CD4-positive, alpha-beta memory T cell (primary cell): ENCODE results near the gene CAMTA1. TPM values are rescaled to one million over a fixed set of nuclear protein-coding genes. Genes with fewer than 3 reads are reported as not detected.

ENCODE experiments used
- CTCF ChIA-PET: fragments of 350-600 bp; sonication (Branson Sonifier 250); formaldehyde crosslinking; loops from one replicate; lab custom pipeline; 2021; ENCODE audit warnings: inconsistent platforms; ENCODE audit not compliant: partially characterized antibody; lab: Charles Lee
- POLR2A ChIA-PET: fragments of 350-600 bp; sonication (Branson Sonifier 250); formaldehyde crosslinking; loops from one replicate; lab custom pipeline; 2021; ENCODE audit not compliant: partially characterized antibody; lab: Charles Lee
- DNase-seq, 5 donors: peaks; one replicate each; pipeline versions ENCODE4 v3.0.0 to v3.0.0-alpha.2; 2020 to 2022; ENCODE audit warnings: mixed read lengths in 1 of 5
- H3K27ac ChIP-seq: one replicate; pipeline ENCODE4 v1.7.0; 2013; ENCODE audit warnings: low read depth, low read length
- H3K27me3 ChIP-seq: 2 replicates; pipeline ENCODE4 v1.7.0; 2013; ENCODE audit warnings: mild to moderate bottlenecking, low read length, moderate library complexity; ENCODE audit not compliant: insufficient read depth
- H3K36me3 ChIP-seq: 2 replicates; pipeline ENCODE4 v1.7.0; 2013; ENCODE audit warnings: mild to moderate bottlenecking, low read length, moderate library complexity; ENCODE audit not compliant: insufficient read depth
- H3K4me1 ChIP-seq: 2 replicates; pipeline ENCODE4 v1.7.0; 2013; ENCODE audit warnings: mild to moderate bottlenecking, low read length, moderate library complexity; ENCODE audit not compliant: insufficient read depth
- H3K4me3 ChIP-seq, 2 donors: one replicate each; pipeline ENCODE4 v1.7.0; 2013; ENCODE audit warnings: low read length in 2 of 2, mild to moderate bottlenecking in 1 of 2
- H3K9me3 ChIP-seq, 2 donors: one replicate each; pipeline ENCODE4 v1.7.0; 2013; ENCODE audit warnings: low read length in 2 of 2, control low read depth in 1 of 2; ENCODE audit not compliant: control insufficient read depth in 1 of 2
- H3K27ac Mint-ChIP-seq, 7 donors: one replicate each; pipeline ENCODE4 v1.8.0; 2020 to 2021; ENCODE audit warnings: mixed read lengths in 7 of 7, mild to moderate bottlenecking in 6 of 7, inconsistent platforms in 3 of 7, moderate library complexity in 3 of 7
- H3K27me3 Mint-ChIP-seq, 2 donors: one replicate each; pipeline ENCODE4 v1.8.0; 2020 to 2021; ENCODE audit warnings: mixed read lengths in 2 of 2
- H3K36me3 Mint-ChIP-seq, 2 donors: one replicate each; pipeline ENCODE4 v1.8.0; 2020 to 2021; ENCODE audit warnings: mixed read lengths in 2 of 2, inconsistent platforms in 1 of 2, mild to moderate bottlenecking in 1 of 2
- H3K4me1 Mint-ChIP-seq, 4 donors: one replicate each; pipeline ENCODE4 v1.8.0; 2020 to 2021; ENCODE audit warnings: mixed read lengths in 4 of 4, mild to moderate bottlenecking in 1 of 4
- H3K4me3 Mint-ChIP-seq, 8 donors: one replicate each; pipeline ENCODE4 v1.8.0; 2020 to 2021; ENCODE audit warnings: mixed read lengths in 8 of 8, mild to moderate bottlenecking in 7 of 8, moderate library complexity in 6 of 8, inconsistent platforms in 3 of 8
- H3K9me3 Mint-ChIP-seq, 8 donors: one replicate each; pipeline ENCODE4 v1.8.0; 2020 to 2021; ENCODE audit warnings: mixed read lengths in 8 of 8, mild to moderate bottlenecking in 5 of 8, inconsistent platforms in 3 of 8, moderate library complexity in 1 of 8
- intact Hi-C: fragments of 100-400 bp; cut with micrococcal nuclease; formaldehyde crosslinking; loops from one replicate; pipeline ENCODE4 v1.15.1; 2023
- polyA plus RNA-seq, 2 donors: library from polyadenylated mRNA; unstranded; fragments of 300-500 nt; fragmentation: Illumina TruSeq; gene quantifications; one replicate each; pipeline ENCODE4 v1.2.3, GENCODE V29; 2021
- total RNA-seq, 2 experiments: library from RNA; stranded (reverse); gene quantifications; one replicate each; pipeline ENCODE4 v1.2.3, GENCODE V29; 2021

Gene CAMTA1
- total and polyA plus RNA-seq, 4 experiments from 2014 or later: 39.1 to 118 (median 59.9) TPM

DNA sequence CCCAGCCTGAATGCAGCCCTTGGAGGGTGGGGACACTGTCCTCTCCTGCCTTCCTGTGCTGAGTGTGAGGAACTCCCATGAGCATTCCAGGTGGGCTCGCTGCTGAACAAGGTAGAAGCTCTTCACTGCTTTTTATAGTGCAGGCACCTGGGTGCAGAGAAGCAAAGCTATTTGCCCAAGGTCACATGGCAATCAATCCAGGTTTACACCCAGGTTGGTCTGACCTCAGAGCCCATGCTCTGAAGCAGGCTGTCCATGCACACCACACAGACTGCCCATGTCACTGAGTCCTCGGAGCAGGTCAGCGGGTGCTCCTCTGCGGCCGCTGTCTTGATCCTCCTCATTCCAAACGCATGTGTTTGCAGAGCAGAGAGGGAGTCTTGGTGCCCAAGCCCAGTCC, 662.5 kb downstream of the CAMTA1 start:
- no peaks in the 10 kb centered on the region for H3K27me3 ChIP-seq
- no peak for DNase-seq
- Mint-ChIP-seq H3K9me3 (peaks cover 0 to 2% (median 0%) of the 10 kb centered on the region in 8 donors), H3K4me1 (no peaks in the 10 kb centered on the region), H3K27ac (no peak overlapping the region), H3K36me3 (no peaks in the 10 kb centered on the region), H3K4me3 (no peak overlapping the region), H3K27me3 (no peaks in the 10 kb centered on the region)
- intact Hi-C loops: no loop called here
- no peaks in the 10 kb centered on the region for H3K9me3 ChIP-seq
- no peak overlapping the region for H3K27ac ChIP-seq
- no peak overlapping the region for H3K4me3 ChIP-seq
- H3K36me3 ChIP-seq: no peaks in the 10 kb centered on the region
- ChIA-PET CTCF (no interaction called here), POLR2A (no interaction called here)
- H3K4me1 ChIP-seq: no peaks in the 10 kb centered on the region

DNA sequence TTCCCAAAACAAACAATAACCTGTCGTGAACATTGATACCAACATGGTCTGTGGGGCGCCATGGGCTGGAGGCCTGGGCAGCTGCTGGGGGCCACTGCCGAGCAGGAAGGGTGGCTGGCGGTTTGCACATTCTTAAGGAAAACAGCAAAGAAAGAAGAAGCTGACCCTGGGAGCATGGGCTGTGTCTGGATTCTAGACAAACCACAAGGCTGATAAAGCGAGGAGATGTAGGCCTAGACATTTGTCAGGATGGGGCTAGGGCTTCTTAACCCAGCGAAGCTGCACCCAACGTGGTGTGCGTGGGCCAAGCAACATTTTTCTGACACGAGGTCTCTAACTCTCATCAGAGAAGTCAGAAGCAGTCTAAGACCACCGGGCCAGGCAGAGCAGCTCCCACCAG, 663.7 kb downstream of the CAMTA1 start:
- Mint-ChIP-seq H3K36me3 (no peaks in the 10 kb centered on the region), H3K27ac (no peak overlapping the region), H3K9me3 (peaks cover 0 to 2% (median 0%) of the 10 kb centered on the region in 8 donors), H3K27me3 (no peaks in the 10 kb centered on the region), H3K4me3 (no peak overlapping the region), H3K4me1 (no peaks in the 10 kb centered on the region)
- Histone ChIP-seq H3K4me3 (no peak overlapping the region), H3K9me3 (no peaks in the 10 kb centered on the region), H3K36me3 (no peaks in the 10 kb centered on the region), H3K27ac (no peak overlapping the region), H3K4me1 (no peaks in the 10 kb centered on the region), H3K27me3 (no peaks in the 10 kb centered on the region)
- ChIA-PET POLR2A (no interaction called here), CTCF (no interaction called here)
- DNase-seq: no peak
- intact Hi-C loops: no loop called here

DNA sequence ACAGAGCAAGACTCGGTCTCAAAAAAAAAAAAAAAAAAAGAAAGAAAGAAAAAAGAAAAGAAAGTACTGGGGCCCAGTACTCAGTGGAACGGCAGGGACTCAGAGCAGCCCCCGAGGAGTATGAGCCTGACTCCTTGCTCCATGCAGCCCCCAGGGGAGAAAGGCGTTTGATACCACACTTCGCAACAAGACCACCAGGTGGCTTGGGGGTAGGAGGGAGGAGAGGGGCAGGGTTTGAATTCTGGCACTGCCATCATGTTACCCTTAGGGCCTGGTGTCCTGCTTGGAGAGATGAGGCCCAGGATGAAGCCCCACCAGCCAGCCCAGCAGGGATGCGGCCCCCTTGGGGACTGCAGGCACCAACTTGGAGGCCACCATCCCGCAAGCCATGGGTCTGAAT, 664.5 kb downstream of the CAMTA1 start:
- Mint-ChIP-seq H3K27me3 (no peaks in the 10 kb centered on the region), H3K4me3 (no peak overlapping the region), H3K27ac (no peak overlapping the region), H3K9me3 (peaks cover 0 to 2% (median 0%) of the 10 kb centered on the region in 8 donors), H3K36me3 (no peaks in the 10 kb centered on the region), H3K4me1 (no peaks in the 10 kb centered on the region)
- no peak overlapping the region for H3K4me3 ChIP-seq
- intact Hi-C loops: no loop called here
- H3K27ac ChIP-seq: no peak overlapping the region
- no peak for DNase-seq
- no peaks in the 10 kb centered on the region for H3K36me3 ChIP-seq
- ChIA-PET CTCF (no interaction called here), POLR2A (no interaction called here)
- H3K9me3 ChIP-seq: no peaks in the 10 kb centered on the region
- no peaks in the 10 kb centered on the region for H3K4me1 ChIP-seq
- H3K27me3 ChIP-seq: no peaks in the 10 kb centered on the region

DNA sequence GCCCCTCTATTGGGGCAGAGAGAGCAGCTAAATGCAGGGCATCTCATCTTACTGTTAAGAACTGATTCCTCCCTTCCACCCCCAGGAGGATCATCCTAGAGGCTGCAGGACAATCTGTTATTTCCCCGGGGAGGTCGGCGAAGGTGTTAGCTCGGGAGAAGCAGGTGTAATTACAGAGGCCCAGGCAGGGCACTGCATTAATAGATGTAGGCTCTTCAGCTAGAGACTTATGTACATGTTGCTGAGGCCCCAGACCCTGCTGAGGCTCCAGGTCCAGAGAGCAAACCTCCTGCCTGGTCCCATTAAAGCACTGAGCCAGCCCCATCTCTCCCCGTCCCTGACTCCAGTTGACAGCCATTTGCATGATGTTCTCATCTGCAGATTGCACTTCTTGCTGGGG, 665.6 kb downstream of the CAMTA1 start:
- Mint-ChIP-seq H3K27me3 (no peaks in the 10 kb centered on the region), H3K9me3 (peaks cover 0 to 2% (median 0%) of the 10 kb centered on the region in 8 donors), H3K4me1 (no peaks in the 10 kb centered on the region), H3K27ac (no peak overlapping the region), H3K4me3 (no peak overlapping the region), H3K36me3 (no peaks in the 10 kb centered on the region)
- DNase-seq: no peak
- Histone ChIP-seq H3K36me3 (no peaks in the 10 kb centered on the region), H3K27ac (no peak overlapping the region), H3K9me3 (no peaks in the 10 kb centered on the region), H3K4me3 (no peak overlapping the region), H3K4me1 (no peaks in the 10 kb centered on the region), H3K27me3 (no peaks in the 10 kb centered on the region)
- ChIA-PET CTCF (no interaction called here), POLR2A (no interaction called here)
- intact Hi-C loops: no loop called here

DNA sequence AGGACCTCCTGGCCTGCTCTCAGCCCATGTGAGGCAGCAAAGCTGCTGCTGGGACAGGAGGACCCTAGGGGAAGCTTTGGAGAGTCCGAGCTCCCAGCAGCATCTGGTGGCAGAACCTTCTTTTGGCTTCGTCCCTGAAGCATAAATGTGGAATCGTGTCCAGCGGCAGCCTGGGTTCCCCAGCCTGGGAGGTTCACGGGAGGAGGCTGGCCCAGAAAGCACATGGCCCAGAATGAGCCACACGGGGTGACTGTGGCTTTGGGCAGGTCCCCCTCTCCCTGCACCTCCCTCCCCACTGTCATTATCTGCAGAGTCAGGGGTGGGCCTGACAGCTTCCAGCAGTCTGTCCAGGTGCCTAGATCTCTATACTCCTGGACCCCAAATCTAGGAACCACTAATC, 667.8 kb downstream of the CAMTA1 start:
- no peak for DNase-seq
- CTCF ChIA-PET: no interaction called here
- Histone ChIP-seq H3K27me3 (no peaks in the 10 kb centered on the region), H3K36me3 (no peaks in the 10 kb centered on the region), H3K9me3 (no peaks in the 10 kb centered on the region), H3K4me1 (no peaks in the 10 kb centered on the region), H3K27ac (no peak overlapping the region), H3K4me3 (no peak overlapping the region)
- H3K27ac Mint-ChIP-seq: no peak overlapping the region
- no peaks in the 10 kb centered on the region for H3K36me3 Mint-ChIP-seq
- H3K4me3 Mint-ChIP-seq: no peak overlapping the region
- intact Hi-C loops: no loop called here
- peaks cover 0 to 2% (median 0%) of the 10 kb centered on the region in 8 donors for H3K9me3 Mint-ChIP-seq
- no peaks in the 10 kb centered on the region for H3K27me3 Mint-ChIP-seq
- POLR2A ChIA-PET: no interaction called here
- no peaks in the 10 kb centered on the region for H3K4me1 Mint-ChIP-seq

DNA sequence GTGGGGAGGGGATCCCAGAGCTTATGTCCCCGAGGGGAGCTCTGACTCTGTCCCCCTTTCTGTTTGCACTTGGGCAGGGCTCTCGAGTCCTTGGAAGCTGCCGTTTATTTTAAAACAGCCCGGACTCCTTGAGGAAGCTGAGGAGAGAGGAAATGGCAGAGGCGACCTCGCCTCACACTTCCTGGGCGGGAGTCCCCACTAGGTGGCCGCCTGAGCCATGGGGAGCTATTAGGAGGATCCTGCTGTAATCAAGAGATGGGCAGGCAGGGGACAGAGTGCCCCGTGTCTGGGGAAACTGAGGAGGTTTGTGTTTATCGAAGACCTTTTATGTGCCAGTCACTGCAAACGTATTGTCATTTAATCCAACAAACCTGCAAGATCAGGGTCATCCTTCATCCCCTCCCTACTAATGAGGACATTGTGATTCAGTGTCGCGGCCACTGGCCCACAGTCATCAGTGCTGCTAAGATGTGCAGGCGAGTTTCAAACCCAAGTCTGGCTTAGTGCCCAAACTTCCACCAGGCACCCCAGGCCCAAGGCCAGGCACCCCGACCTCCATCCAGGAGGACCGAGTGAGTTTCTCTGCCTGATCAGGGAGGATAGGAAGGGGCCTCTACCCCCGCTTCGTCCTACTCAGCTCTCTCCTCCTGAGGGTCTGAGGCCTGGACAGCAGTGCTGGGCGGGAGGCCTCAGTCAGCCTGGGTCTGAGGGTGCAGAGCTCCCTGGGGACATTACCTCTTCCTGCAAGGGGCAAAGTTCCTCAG, 669.0 kb downstream of the CAMTA1 start:
- Mint-ChIP-seq H3K27me3 (no peaks in the 10 kb centered on the region), H3K4me3 (no peak overlapping the region), H3K9me3 (no peaks in the 10 kb centered on the region), H3K36me3 (no peaks in the 10 kb centered on the region), H3K4me1 (no peaks in the 10 kb centered on the region), H3K27ac (no peak overlapping the region)
- intact Hi-C loops: no loop called here
- no peaks in the 10 kb centered on the region for H3K36me3 ChIP-seq
- no peak overlapping the region for H3K27ac ChIP-seq
- no peak for DNase-seq
- H3K9me3 ChIP-seq: no peaks in the 10 kb centered on the region
- no peak overlapping the region for H3K4me3 ChIP-seq
- POLR2A ChIA-PET: no interaction called here
- no peaks in the 10 kb centered on the region for H3K27me3 ChIP-seq
- CTCF ChIA-PET: no interaction called here
- H3K4me1 ChIP-seq: no peaks in the 10 kb centered on the region

DNA sequence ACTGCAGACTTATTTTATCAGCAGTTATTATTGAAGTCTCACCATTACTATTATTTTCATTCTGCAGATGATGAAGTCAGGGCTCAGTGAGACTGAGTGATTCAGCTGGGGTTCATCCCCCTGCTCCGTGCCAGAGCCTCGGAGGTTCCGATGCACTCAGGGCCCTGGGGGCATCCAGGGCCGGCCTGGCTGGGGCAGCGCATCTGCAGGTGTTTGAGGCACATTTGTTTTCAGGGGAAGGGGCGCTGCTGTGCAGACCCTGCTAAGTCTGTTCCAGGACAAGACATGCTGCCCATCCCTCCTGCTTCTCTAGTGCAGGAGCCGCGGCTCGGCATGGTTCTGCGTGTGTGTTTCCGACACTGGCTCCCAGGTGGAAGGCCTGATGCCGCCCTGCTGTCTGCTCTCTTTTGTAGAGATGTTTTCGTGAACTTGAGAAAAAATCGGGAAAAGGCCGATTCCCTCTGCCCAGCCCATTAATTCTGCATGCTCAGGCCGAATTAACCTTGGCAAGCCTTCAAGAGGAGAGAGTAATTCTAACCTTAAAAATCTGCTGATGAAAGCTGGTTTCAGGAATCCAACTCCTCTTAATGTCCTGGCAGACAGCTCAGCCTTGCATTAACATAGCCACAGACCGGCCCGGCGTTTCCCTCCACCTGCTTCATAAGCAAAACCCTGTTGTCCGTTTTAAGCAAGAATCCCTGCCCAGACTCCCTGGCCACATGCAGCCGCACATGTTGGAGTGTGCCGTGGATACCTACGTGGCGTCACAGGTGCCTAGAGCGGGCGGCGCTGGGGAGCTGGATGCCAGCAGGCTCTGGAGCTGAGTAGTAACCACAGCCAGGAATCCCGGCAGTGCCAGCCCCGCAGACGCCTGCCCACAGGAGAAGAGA, 669.9 kb downstream of the CAMTA1 start:
- H3K36me3 ChIP-seq: no peaks in the 10 kb centered on the region
- no peaks in the 10 kb centered on the region for H3K4me1 ChIP-seq
- DNase-seq: no peak
- POLR2A ChIA-PET: no interaction called here
- no peak overlapping the region for H3K4me3 ChIP-seq
- no peak overlapping the region for H3K27ac ChIP-seq
- H3K27me3 Mint-ChIP-seq: no peaks in the 10 kb centered on the region
- CTCF ChIA-PET: no interaction called here
- H3K36me3 Mint-ChIP-seq: no peaks in the 10 kb centered on the region
- H3K27me3 ChIP-seq: no peaks in the 10 kb centered on the region
- no peaks in the 10 kb centered on the region for H3K4me1 Mint-ChIP-seq
- intact Hi-C loops: no loop called here
- H3K4me3 Mint-ChIP-seq: no peak overlapping the region
- H3K27ac Mint-ChIP-seq: peak overlapping the region in 1 of 7 donors; percentile 29
- H3K9me3 ChIP-seq: no peaks in the 10 kb centered on the region
- H3K9me3 Mint-ChIP-seq: no peaks in the 10 kb centered on the region
